Keratinocyte (primary cell): ENCODE data around the gene EPYC. TPM values are rescaled to one million over a fixed set of nuclear protein-coding genes. Genes with fewer than 3 reads are reported as not detected.

ENCODE experiments used
- DNase-seq: peaks from one replicate; pipeline ENCODE4 v3.0.0-alpha.2; 2011; ENCODE audit warnings: low read depth, missing footprints, low spot score
- FAIRE-seq: peaks from 2 replicates; lab custom pipeline; 2011; peaks lifted over from hg19 to GRCh38; lab: Jason Lieb, UNC
- H2AFZ ChIP-seq: 2 replicates; pipeline ENCODE4 v1.6.0; 2012; ENCODE audit warnings: low read length, control low read depth, inconsistent platforms; ENCODE audit not compliant: control insufficient read depth
- H3K27ac ChIP-seq: 2 replicates; pipeline ENCODE4 v1.5.1; 2011; ENCODE audit warnings: low read length; ENCODE audit not compliant: control insufficient read depth, insufficient read depth
- H3K27me3 ChIP-seq: 3 replicates; pipeline ENCODE4 v1.6.0; 2011; ENCODE audit warnings: low read length; ENCODE audit not compliant: control insufficient read depth, insufficient read depth; ENCODE audit errors: extremely low read depth
- H3K36me3 ChIP-seq, 2 experiments: 2 replicates in 1 of 2; 3 replicates in 1 of 2; pipeline ENCODE4 v1.5.1; 2011; ENCODE audit warnings: low read length in 2 of 2, mild to moderate bottlenecking in 1 of 2; ENCODE audit not compliant: control insufficient read depth in 2 of 2, insufficient read depth in 2 of 2; ENCODE audit errors: extremely low read depth in 1 of 2
- H3K4me1 ChIP-seq: 3 replicates; pipeline ENCODE4 v1.5.1; 2011; ENCODE audit warnings: low read length; ENCODE audit not compliant: control insufficient read depth, insufficient read depth; ENCODE audit errors: extremely low read depth
- H3K4me2 ChIP-seq: 3 replicates; pipeline ENCODE4 v1.6.0; 2011; ENCODE audit warnings: low read depth, low read length; ENCODE audit not compliant: control insufficient read depth, insufficient read depth; ENCODE audit errors: extremely low read depth
- H3K4me3 ChIP-seq, 3 experiments: fragments of 200-600 bp in 1 of 3; sonication (generic) in 1 of 3; 2 replicates in 2 of 3; 3 replicates in 1 of 3; pipeline ENCODE4 v1.5.1; 2011 to 2016; ENCODE audit warnings: low read length in 3 of 3, mild to moderate bottlenecking in 3 of 3, control low read depth in 2 of 3, inconsistent platforms in 1 of 3, low read depth in 1 of 3, mixed read lengths in 1 of 3, mixed run types in 1 of 3, moderate library complexity in 1 of 3; ENCODE audit not compliant: control insufficient read depth in 2 of 3, insufficient read depth in 2 of 3; ENCODE audit errors: extremely low read depth in 1 of 3
- H3K79me2 ChIP-seq: 2 replicates; pipeline ENCODE4 v1.6.0; 2012; ENCODE audit warnings: low read length; ENCODE audit not compliant: control insufficient read depth, insufficient read depth
- H3K9ac ChIP-seq: 3 replicates; pipeline ENCODE4 v1.6.0; 2011; ENCODE audit warnings: low read length; ENCODE audit not compliant: control insufficient read depth, insufficient read depth; ENCODE audit errors: extremely low read depth
- H3K9me1 ChIP-seq: 3 replicates; pipeline ENCODE4 v1.6.0; 2011; ENCODE audit warnings: low read length; ENCODE audit not compliant: control insufficient read depth, insufficient read depth; ENCODE audit errors: extremely low read depth
- H3K9me3 ChIP-seq: 2 replicates; pipeline ENCODE4 v1.5.1; 2012; ENCODE audit warnings: low read depth, low read length; ENCODE audit not compliant: control insufficient read depth
- H4K20me1 ChIP-seq: 3 replicates; pipeline ENCODE4 v1.6.0; 2011; ENCODE audit warnings: low read length; ENCODE audit not compliant: control insufficient read depth, insufficient read depth; ENCODE audit errors: extremely low read depth
- CTCF ChIP-seq, 3 experiments: IDR thresholded peaks in 1 of 3; conservative IDR thresholded peaks in 1 of 3; optimal IDR thresholded peaks in 1 of 3; 2 replicates in 2 of 3; 3 replicates in 1 of 3; pipeline versions ENCODE3 to v1.5.1; 2011; ENCODE audit warnings: low read length in 3 of 3, mild to moderate bottlenecking in 3 of 3, moderate library complexity in 2 of 3, control low read depth in 1 of 3, inconsistent platforms in 1 of 3; ENCODE audit not compliant: insufficient read depth in 2 of 3; ENCODE audit errors: extremely low read depth in 1 of 3
- EZH2 ChIP-seq: IDR thresholded peaks from one replicate; pipeline ENCODE4 v1.6.1; 2012; ENCODE audit warnings: inconsistent platforms, mild to moderate bottlenecking, low read length, moderate library complexity
- dilution Hi-C: fragments of 300-500 bp; cut with MboI; formaldehyde crosslinking; loops from one replicate; pipeline ENCODE4 v1.7.0; 2020; ENCODE audit warnings: low sequenced_read_pairs; ENCODE audit not compliant: extremely low pct_ligation_motif_present
- polyA plus RNA-seq, 5 experiments: library from polyadenylated mRNA; depleted of rRNA in 3 of 5; stranded (reverse) in 3 of 5; stranded (forward) in 1 of 5; unstranded in 1 of 5; fragments of >200 nt; gene quantifications; 1 replicate in 1 of 5; 2 replicates in 3 of 5; 3 replicates in 1 of 5; pipeline versions ENCODE4 v1.2.1 to v1.2.3, GENCODE V29; 2011 to 2012; ENCODE audit warnings: missing spikeins in 2 of 5, low read depth in 1 of 5, low replicate concordance in 1 of 5

The EPYC gene
- polyA plus RNA-seq, 1 donor (not counting 4 experiments of a cell fraction or from before 2014, with no cell fraction given): not detected

- dilution Hi-C loops: no loop called here
Measured at GRCh38 chr12:90969851-90970250, 34.9 kb downstream of the EPYC start.

DNA sequence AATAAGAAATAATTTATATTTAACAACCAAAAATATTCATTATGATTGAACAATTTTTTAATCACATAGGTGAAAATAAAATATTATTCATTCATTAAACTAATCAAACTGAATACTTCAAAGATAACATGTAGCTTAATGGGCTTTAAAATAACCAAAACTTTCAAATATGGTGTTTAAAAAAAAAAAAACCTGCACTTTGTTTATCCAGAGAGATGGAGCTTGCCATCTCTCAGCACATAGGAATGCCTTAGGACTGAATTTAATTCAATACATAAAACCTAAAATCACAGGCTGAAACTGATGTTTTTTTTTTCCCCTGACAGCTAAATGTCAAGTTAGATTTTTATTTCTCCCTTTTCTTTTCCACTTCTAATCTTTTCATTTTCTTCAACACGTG lies 35.4 kb downstream of the EPYC start:
- Histone ChIP-seq H3K4me1 (peaks cover 4% of the 10 kb centered on the region), H4K20me1 (no peaks in the 10 kb centered on the region), H3K4me3 (no peak overlapping the region), H3K4me2 (no peak overlapping the region), H3K36me3 (no peaks in the 10 kb centered on the region), H2AFZ (no peak overlapping the region), H3K27ac (no peak overlapping the region), H3K27me3 (no peaks in the 10 kb centered on the region), H3K9me1 (no peaks in the 10 kb centered on the region), H3K79me2 (no peaks in the 10 kb centered on the region), H3K9me3 (no peaks in the 10 kb centered on the region), H3K9ac (no peak overlapping the region)
- DNase-seq: no peak
- dilution Hi-C loops: no loop called here
- FAIRE-seq: no peak
- TF ChIP-seq CTCF (optimal IDR thresholded peaks at IDR 0.05 in 1 of 3, IDR thresholded peaks at IDR 0.05 in 1 of 3, conservative IDR thresholded peaks at IDR 0.05 in 1 of 3; ENCODE audit: extremely low read depth in 1 of 3, insufficient read depth in 2 of 3, low read length in 3 of 3): no peak
- TF ChIP-seq EZH2: no peak

More at GRCh38 chr12:90969851-90970250, 34.9 kb downstream of the EPYC start:
- FAIRE-seq (no peak), DNase-seq (no peak)
- TF ChIP-seq EZH2 (no peak), CTCF (optimal IDR thresholded peaks at IDR 0.05 in 1 of 3, IDR thresholded peaks at IDR 0.05 in 1 of 3, conservative IDR thresholded peaks at IDR 0.05 in 1 of 3; ENCODE audit: extremely low read depth in 1 of 3, insufficient read depth in 2 of 3, low read length in 3 of 3) (no peak)
- Histone ChIP-seq H3K79me2 (no peaks in the 10 kb centered on the region), H2AFZ (no peak overlapping the region), H3K9me3 (no peaks in the 10 kb centered on the region), H3K4me1 (peaks cover 4% of the 10 kb centered on the region), H3K27me3 (no peaks in the 10 kb centered on the region), H3K36me3 (no peaks in the 10 kb centered on the region), H3K4me3 (no peak overlapping the region), H3K9ac (no peak overlapping the region), H3K4me2 (no peak overlapping the region), H3K27ac (no peak overlapping the region), H4K20me1 (no peaks in the 10 kb centered on the region), H3K9me1 (no peaks in the 10 kb centered on the region)
